HS-27A (cell line): ENCODE data around the gene LAMA2.

Experiments
- DNase-seq: peaks from one replicate; pipeline ENCODE4 v3.0.0-alpha.2; 2012; ENCODE audit warnings: low read depth, missing footprints

The LAMA2 gene

DNA sequence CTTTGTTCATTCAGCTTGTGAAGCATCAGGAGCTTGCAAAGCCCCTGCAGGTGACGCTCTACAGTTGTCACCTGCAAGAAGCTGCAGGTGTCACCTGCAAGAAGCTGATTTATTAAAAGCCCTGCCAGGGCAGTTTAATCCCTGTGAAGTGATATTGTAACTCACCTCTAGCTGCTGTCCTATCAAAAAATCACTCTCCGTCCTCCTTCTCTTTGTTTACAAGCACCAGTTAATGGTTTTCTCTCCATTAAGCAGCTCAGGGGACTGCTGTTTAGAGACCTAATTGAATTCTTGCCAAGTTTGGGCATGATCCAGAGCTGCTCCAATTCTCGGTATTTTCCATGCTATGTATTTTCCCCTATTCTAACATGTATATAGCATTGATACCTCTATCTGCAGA is 481.1 kb downstream of the LAMA2 start:
- DNase-seq = no peak

- no peak for DNase-seq
Measured at GRCh38 chr6:129364767-129365166, 481.8 kb downstream of the LAMA2 start.

- DNase-seq = no peak
Measured at GRCh38 chr6:129368076-129368475, 485.1 kb downstream of the LAMA2 start.

DNA sequence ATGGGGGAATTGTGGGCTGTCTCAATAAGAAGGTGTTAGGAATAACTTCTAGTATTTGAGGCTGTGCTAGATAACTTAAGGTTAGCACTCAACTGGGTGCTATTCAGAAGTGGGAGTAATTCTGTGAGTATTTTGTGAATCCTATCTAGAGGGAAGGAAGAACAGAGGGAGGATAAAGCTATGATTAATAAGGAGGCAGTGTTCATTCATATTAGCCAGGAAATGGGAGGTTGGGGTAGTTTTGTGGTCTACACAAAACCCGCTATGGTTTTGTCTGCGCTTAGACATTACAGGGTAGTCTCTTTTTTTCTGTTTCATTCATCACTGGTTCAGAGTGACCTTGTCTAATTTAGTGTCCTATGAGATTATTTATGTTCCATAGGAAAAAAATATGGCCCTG is 486.0 kb downstream of the LAMA2 start:
- no peak for DNase-seq

- no peak for DNase-seq
Measured at GRCh38 chr6:129369737-129370136, 486.8 kb downstream of the LAMA2 start.

DNA sequence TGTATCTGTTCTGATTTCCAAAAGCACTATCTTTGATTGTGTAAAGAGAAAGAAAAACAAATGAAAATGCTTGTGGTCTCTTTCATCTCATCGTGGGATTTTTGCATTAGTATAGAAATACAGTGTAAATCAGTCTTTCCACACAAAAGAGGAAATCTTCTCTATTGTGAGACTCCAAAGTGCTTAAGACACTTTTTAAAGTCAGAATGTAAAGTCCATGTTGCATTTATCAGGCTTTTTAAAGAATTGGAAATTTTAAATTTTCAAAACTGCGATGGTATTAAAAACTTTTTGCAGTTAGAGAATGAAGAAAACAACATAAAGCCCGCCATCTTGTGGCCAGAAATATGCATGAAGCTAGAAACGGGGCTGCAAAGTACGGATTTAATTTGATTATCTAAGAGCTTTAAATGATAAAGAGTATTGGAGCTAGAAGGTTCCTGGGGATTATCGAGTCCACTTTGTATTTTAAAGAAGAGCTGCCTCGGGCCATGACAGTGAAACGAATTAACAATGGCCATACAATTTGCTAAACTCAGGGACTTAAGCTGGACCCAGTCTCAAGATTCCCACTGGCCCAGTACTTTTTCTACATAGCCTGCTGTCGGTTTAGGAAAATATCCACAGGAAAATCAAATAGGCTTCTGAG is 487.5 kb downstream of the LAMA2 start:
- no peak for DNase-seq

- DNase-seq = no peak
Measured at GRCh38 chr6:129381885-129382284, 498.9 kb downstream of the LAMA2 start.

DNA sequence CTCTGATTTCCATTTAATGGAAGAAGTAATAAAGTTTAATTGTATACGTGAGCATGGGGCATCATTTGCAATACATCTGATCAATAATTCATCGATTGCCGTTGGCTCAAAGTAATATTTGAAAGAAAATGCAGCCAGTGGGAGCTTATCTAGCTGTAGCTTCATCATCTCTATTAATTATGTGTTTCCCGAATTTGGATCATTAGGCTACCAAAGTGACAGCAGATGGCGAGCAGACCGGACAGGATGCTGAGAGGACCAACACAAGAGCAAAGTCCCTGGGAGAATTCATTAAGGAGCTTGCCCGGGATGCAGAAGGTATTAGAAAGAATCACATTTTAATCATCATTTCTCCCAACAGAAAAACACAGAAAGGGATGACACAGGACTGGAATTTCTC is 500.0 kb downstream of the LAMA2 start:
- DNase-seq = no peak

DNA sequence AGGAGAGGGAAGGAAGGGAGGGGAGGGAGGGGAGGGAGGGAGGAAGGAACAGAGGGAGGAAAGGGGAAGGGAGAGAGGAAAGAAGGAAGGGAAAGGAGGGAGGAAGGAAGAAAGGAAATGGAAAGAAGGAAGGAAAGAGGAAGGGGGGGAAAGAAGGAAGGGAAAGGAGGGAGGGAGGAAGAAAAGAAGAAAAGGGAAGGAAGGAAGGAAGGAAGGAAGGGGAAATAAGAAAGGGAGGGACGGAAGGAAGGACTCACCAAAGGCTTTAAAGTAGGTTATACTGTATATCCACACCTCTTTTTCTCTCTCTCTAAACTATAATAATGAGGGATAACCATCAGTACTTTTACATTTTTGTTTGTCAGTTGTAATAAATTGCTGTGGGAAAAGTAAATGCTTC is 502.2 kb downstream of the LAMA2 start:
- DNase-seq = no peak

GRCh38 chr6:129390900-129391299 is 508.0 kb downstream of the LAMA2 start:
- DNase-seq = no peak

- DNase-seq = no peak
Measured at GRCh38 chr6:129393654-129394053, 510.7 kb downstream of the LAMA2 start.

DNA sequence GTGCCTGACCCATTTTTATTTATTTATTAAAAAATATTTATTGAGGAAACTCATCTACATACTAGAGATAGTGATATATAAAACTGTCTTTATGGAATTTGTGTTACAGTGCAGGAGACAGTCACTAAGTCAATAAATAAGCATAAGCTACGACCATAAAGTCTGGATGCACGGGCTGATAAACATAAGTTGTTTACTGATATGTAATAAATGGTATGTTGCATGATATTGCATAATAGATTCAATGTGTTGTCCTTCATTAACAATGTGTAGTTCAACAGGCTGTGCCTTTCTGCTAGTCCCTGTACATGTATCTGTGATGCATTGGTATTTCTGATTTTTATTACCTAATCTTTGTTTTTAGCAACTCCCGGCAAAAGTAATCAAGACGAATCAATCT is 515.8 kb downstream of the LAMA2 start:
- DNase-seq = no peak

GRCh38 chr6:129402244-129402643 is 519.3 kb downstream of the LAMA2 start:
- DNase-seq = no peak

GRCh38 chr6:129411092-129411491 is 528.2 kb downstream of the LAMA2 start:
- DNase-seq = no peak

DNA sequence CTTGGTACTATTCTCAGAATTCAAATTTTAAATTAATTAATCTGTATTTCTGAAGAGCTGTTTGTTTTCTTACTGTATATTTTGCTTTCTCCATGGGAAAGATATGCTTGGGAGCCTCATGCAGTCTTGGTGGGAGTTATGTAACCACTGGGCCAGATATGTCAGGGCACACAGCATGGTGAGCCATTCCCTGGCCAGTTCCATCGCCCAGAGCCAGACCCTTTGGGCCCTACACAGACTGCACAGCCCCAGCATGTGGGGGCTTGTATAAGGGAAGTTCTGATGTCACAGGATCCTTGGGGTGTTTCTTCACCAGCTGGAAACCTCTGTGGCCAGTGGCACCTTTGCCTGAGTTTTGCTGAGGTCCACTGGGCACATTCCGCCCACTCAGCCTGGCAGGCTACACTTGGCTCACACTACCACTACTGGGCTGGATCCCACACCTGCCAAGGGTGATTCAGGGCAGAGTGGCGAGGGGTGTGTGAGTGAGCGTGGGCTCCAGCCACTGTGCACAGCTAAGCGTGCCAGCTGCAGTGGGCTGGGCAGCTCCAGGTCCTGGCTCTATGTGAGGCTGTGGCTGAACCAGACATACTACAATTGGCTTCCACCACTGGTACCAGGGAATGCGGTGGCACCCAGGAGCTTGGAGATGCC is 533.5 kb downstream of the LAMA2 start:
- no peak for DNase-seq

DNA sequence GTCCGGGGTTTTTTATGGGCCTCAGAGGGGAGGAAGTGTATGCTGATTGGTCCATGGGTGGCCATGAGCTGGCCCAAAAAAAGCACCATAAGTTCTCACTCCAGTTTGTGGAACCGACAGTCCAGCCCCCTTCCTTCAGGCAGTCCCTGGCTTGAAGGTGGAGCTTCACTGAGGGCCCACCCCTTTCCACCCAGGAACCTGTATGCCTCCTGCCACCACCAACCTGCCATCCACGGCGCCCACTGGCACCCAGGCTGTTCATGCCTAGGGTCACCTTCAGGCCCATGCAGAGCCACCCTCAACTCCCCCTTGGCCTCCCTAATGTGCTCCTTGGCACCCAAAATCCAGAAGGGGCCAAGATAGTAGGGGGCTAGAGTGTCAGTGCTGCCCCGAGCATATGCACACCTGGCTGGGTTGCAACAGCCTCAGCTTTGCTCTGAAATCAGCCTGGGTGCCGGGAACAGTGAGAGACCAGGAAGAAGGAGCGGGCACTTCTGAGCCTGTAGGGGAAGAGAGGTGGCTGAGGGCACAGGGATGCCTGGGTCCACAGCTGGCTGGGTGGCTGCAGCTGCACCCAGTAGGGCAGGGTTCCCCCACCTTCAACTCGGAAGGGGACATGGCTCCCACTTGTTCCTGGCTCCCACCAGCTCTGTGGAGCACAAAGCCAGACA is 534.6 kb downstream of the LAMA2 start:
- DNase-seq = no peak

- DNase-seq = no peak
Measured at GRCh38 chr6:129419324-129419723, 536.4 kb downstream of the LAMA2 start.

- no peak for DNase-seq
Measured at GRCh38 chr6:129426343-129426742, 543.4 kb downstream of the LAMA2 start.

DNA sequence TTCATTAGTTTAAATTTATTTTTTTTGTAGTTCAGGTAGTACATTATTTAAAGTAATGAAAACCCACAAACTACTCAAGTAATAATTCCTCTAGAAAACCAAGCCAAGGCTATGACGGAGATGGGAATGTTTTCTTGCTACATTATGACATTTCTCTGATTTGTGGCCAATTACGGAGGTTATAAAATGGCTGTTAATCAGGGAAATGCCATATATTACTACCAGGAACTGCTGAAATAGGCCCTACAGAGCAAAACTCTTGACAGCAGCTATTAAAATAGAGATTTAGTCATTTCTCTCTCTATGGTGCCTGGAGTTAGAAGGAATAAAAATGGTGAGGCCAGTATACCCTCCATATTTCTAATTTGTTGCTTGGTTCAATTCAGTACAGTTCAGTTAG is 547.0 kb downstream of the LAMA2 start:
- no peak for DNase-seq

DNA sequence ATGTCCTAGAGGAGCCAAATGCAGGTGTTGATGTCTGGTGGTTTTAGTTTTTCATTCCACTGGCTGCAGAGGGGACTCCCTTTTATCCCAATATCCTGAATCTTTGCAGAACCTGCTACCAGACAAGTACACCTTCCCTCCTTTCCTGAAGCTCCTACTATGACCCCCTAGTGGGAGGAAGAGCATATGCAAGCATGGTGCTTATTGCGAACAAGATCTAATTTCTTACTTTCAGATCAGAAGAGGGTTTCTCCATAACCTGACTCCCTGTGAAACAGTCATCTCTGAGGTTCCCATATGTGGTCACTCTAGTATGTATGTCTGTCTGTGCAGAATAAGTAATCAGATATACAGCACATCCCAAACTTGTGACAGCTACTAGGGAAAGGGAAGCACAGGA is 549.8 kb downstream of the LAMA2 start:
- DNase-seq = no peak

DNA sequence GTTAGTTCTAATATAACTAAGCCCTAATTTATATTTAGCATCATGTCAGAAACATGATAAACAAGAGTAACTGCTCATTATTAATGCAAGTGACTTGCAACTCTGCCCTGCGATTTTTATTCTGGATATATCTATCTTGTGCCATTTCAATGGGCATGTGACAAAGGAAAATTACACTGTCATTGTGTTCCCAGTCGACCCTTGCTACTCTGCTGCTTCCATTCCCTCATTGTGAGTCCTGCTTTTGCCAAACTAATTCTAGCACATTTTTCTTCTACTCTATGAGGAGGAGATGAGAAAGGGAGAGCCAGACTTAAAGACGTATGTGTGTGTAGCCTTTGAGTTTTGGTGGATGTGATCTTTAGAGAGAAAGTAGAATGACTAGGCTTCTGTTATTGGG is 551.2 kb downstream of the LAMA2 start:
- DNase-seq = no peak

GRCh38 chr6:129440691-129441090 is 557.8 kb downstream of the LAMA2 start:
- DNase-seq = no peak

DNA sequence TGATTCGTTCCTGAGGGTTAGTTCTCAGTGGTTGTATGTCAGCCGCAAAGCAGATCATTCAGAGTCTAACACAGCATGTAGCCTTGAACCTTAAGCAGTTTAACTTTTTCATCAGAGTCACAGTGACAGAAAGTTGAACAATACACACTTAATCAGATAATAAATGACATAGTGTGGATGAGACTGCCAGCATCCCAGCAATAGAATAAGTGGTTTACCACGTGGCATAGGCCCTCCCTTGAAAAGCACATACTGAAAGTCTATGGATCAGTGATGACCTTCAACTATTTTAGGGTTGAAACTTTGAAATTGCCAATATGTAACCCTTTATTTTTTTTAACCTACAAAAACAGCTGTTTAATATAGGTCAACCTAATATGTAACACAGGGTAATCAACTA is 561.7 kb downstream of the LAMA2 start:
- no peak for DNase-seq
